B cell (primary cell): ENCODE measurements around the gene C2orf42. TPM values are rescaled to one million over a fixed set of nuclear protein-coding genes. Genes with fewer than 3 reads are reported as not detected.
A peak's percentile ranks its signal among the peaks of the same experiment; 100 is the strongest.

Experiments
- ATAC-seq: fragments of 200-7000 bp; cut with Tn5 transposase; one replicate; pipeline ENCODE4 v1.10.0; 2021; ENCODE audit warnings: low read depth, mild to moderate bottlenecking, moderate number of reproducible peaks, moderate library complexity
- CTCF ChIA-PET: fragments of 350-600 bp; sonication (Branson Sonifier 250); formaldehyde crosslinking; loops from one replicate; lab custom pipeline; 2021; ENCODE audit warnings: antibody characterized with exemption, inconsistent platforms; lab: Charles Lee
- POLR2A ChIA-PET: fragments of 350-600 bp; sonication (Branson Sonifier 250); formaldehyde crosslinking; loops from one replicate; lab custom pipeline; 2021; ENCODE audit warnings: antibody characterized with exemption; lab: Charles Lee
- DNase-seq: peaks from one replicate; pipeline ENCODE4 v3.0.0; 2013
- H2AFZ ChIP-seq: 2 replicates; pipeline ENCODE4 v1.6.1; 2012; ENCODE audit warnings: mild to moderate bottlenecking, low read depth, low read length; ENCODE audit not compliant: insufficient read depth, poor library complexity, severe bottlenecking
- H3K27ac ChIP-seq, 2 donors: 1 replicate in 1 of 2; 2 replicates in 1 of 2; pipeline ENCODE4 v1.5.1; 2012 to 2013; ENCODE audit warnings: low read length in 2 of 2, mild to moderate bottlenecking in 2 of 2, moderate library complexity in 1 of 2
- H3K27me3 ChIP-seq, 4 experiments: fragments of 200-600 bp in 1 of 4; sonication (generic) in 1 of 4; replicated peaks in 1 of 4; 1 replicate in 2 of 4; 2 replicates in 2 of 4; pipeline versions ENCODE4 v1.6.1 to v1.7.0; 2013 to 2016; ENCODE audit warnings: low read length in 3 of 4, mild to moderate bottlenecking in 2 of 4, mixed read lengths in 1 of 4, moderate library complexity in 1 of 4; ENCODE audit not compliant: insufficient read depth in 4 of 4, control insufficient read depth in 3 of 4; ENCODE audit errors: control extremely low read depth in 1 of 4
- H3K36me3 ChIP-seq, 2 experiments: replicated peaks in 1 of 2; 1 replicate in 1 of 2; 2 replicates in 1 of 2; pipeline versions ENCODE4 v1.6.1 to v1.7.1; 2013; ENCODE audit warnings: low read length in 1 of 2; ENCODE audit not compliant: insufficient read depth in 2 of 2, control insufficient read depth in 1 of 2; ENCODE audit errors: control extremely low read depth in 1 of 2, extremely low read depth in 1 of 2
- H3K4me1 ChIP-seq, 2 donors: fragments of 200-600 bp in 1 of 2; sonication (generic) in 1 of 2; 1 replicate in 1 of 2; 2 replicates in 1 of 2; pipeline versions ENCODE4 v1.5.1 to v1.6.1; 2013 to 2017; ENCODE audit warnings: low read length in 2 of 2; ENCODE audit not compliant: control insufficient read depth in 2 of 2, insufficient read depth in 2 of 2
- H3K4me2 ChIP-seq: replicated peaks from 2 replicates; pipeline ENCODE3; 2012; ENCODE audit warnings: mild to moderate bottlenecking, low read depth, low read length; ENCODE audit not compliant: poor library complexity, severe bottlenecking
- H3K4me3 ChIP-seq, 5 experiments: fragments of 200-600 bp in 1 of 5; sonication (generic) in 1 of 5; 1 replicate in 3 of 5; 2 replicates in 2 of 5; pipeline versions ENCODE4 v1.5.1 to v1.7.0; 2011 to 2016; ENCODE audit warnings: low read length in 4 of 5, mild to moderate bottlenecking in 4 of 5, low read depth in 2 of 5, control low read depth in 1 of 5, moderate library complexity in 1 of 5; ENCODE audit not compliant: insufficient read depth in 1 of 5; ENCODE audit errors: control extremely low read depth in 1 of 5, extremely low read depth in 1 of 5
- H3K79me2 ChIP-seq: fragments of 200-600 bp; sonication (generic); one replicate; pipeline ENCODE4 v1.6.0; 2016; ENCODE audit warnings: low read length; ENCODE audit not compliant: control insufficient read depth, insufficient read depth
- H3K9ac ChIP-seq: fragments of 200-600 bp; sonication (generic); 2 replicates; pipeline ENCODE4 v1.6.1; 2017; ENCODE audit warnings: mild to moderate bottlenecking, low read length, moderate library complexity
- H3K9me3 ChIP-seq, 3 donors: one replicate each; pipeline versions ENCODE4 v1.6.1 to v1.7.1; 2013; ENCODE audit warnings: low read length in 2 of 3; ENCODE audit not compliant: control insufficient read depth in 2 of 3, insufficient read depth in 1 of 3; ENCODE audit errors: control extremely low read depth in 1 of 3
- H4K20me1 ChIP-seq: 2 replicates; pipeline ENCODE4 v1.6.0; 2012; ENCODE audit warnings: mild to moderate bottlenecking, low read length; ENCODE audit not compliant: insufficient read depth, control insufficient read depth, poor library complexity, severe bottlenecking
- H3K27ac Mint-ChIP-seq: one replicate; pipeline ENCODE4 v1.8.0; 2021; ENCODE audit warnings: mixed read lengths
- H3K27me3 Mint-ChIP-seq: one replicate; pipeline ENCODE4 v1.8.0; 2021; ENCODE audit warnings: mixed read lengths
- H3K4me1 Mint-ChIP-seq: one replicate; pipeline ENCODE4 v1.8.0; 2021; ENCODE audit warnings: mixed read lengths
- H3K4me3 Mint-ChIP-seq: one replicate; pipeline ENCODE4 v1.8.0; 2021; ENCODE audit warnings: mixed read lengths
- H3K9me3 Mint-ChIP-seq: one replicate; pipeline ENCODE4 v1.8.0; 2022; ENCODE audit warnings: mixed read lengths; ENCODE audit not compliant: insufficient read depth
- EZH2 ChIP-seq: IDR thresholded peaks from 2 replicates; pipeline ENCODE4 v1.6.1; 2012; ENCODE audit warnings: borderline replicate concordance, low read depth, mild to moderate bottlenecking, moderate library complexity, low read length; ENCODE audit not compliant: insufficient read depth, poor library complexity, severe bottlenecking
- WGBS: methylation state at CpG from one replicate; pipeline ENCODE4 v1.1.5; 2013; ENCODE audit warnings: missing lambda C conversion rate; ENCODE audit not compliant: insufficient coverage; 5-methylcytosine and 5-hydroxymethylcytosine counted together
- intact Hi-C: fragments of 100-400 bp; cut with micrococcal nuclease; formaldehyde crosslinking; loops from one replicate; pipeline ENCODE4 v1.10.0; 2022
- polyA minus RNA-seq: library from RNA; depleted of rRNA, polyadenylated mRNA; stranded (reverse); fragments of >200 nt; gene quantifications from 2 replicates; pipeline ENCODE4 v1.2.3, GENCODE V29; 2012
- polyA plus RNA-seq: library from polyadenylated mRNA; depleted of rRNA; stranded (reverse); fragments of >200 nt; gene quantifications from 2 replicates; pipeline ENCODE4 v1.2.3, GENCODE V29; 2012
- total RNA-seq, 2 donors: library from RNA; stranded (reverse); fragments of 120-200 nt in 1 of 2; gene quantifications; 1 replicate in 1 of 2; 2 replicates in 1 of 2; pipeline versions ENCODE4 v1.2.3 to v1.2.4, GENCODE V29; 2013 to 2022
- TF ChIP-seq, protein P1 (sequence below): fragments of 200-600 bp; IDR thresholded peaks from one replicate; pipeline ENCODE4 v1.8.0; 2022; ENCODE audit warnings: antibody characterized with exemption, mild to moderate bottlenecking

Gene C2orf42
- 42.9 and 45.2 TPM in 2 replicates for total RNA-seq
- 29.2 TPM for total RNA-seq (2013)
- 13.0 and 14.7 TPM in 2 replicates for polyA plus RNA-seq
- polyA minus RNA-seq: 33.2 and 39.9 TPM in 2 replicates

DNA sequence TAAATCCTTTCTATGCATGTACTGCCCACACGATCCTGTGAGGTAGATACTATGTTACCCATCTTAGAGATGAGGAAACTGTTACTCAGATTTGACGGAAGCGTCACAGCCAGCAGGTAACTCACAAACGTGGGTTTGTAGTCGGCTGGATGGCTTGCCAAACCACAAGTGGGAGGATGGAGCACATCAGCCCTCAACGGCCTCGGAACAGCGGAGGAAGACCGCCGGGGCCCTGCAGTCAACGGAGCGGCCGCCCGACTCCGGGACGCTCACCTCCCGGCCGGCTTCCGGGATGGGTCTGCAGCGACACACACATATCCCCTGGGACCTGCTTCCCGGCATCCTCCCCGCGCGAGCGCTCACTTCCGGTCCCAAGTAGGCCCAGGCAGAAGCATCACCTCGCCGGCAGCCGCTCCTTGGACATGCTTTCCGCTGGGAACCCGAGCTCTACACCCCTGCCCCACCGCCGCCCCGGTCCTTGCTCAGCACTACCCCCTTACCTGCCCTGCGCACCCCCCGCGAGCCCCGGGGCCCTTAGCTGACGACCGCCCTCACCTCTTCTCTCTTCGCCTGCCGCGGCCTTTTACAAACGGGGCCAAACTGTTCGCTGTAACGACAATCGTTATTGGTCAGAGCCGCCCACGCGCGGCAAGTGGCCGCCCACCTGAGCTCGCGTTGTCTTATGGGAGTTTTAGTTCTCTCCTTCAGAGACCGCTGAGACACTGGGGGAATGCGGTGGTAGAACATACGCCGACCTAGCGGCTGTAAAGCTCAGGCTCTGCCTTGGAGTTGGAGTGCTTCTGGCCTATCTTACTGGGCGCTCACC is at the start of gene C2orf42:
C2orf42 (minus strand) TSS at position 602 of the 826 bp plus-strand sequence. CDS start 9,034 bp downstream, outside the sequence.
- peak; percentile 87 for ATAC-seq
- ChIA-PET CTCF (interaction anchor here (1.0 to 4.6 kb wide), 8 partner anchors 9 to 297 kb away, joined by 3 to 40 read pairs (median 6); partner anchors contain the start of genes FAM136A, MXD1 and SNRNP27), POLR2A (interaction anchor here (0.5 to 2.6 kb wide), 21 partner anchors 9 to 753 kb away, joined by 3 to 29 read pairs (median 7); partner anchors contain the start of genes FAM136A, GMCL1, MXD1 and PCBP1)
- Mint-ChIP-seq H3K4me1 (peaks cover 18% of the 10 kb centered on the region), H3K27ac (peak within 1 kb of the TSS; percentile 98), H3K4me3 (peak within 1 kb of the TSS; percentile 88), H3K9me3 (no peaks in the 10 kb centered on the region), H3K27me3 (no peaks in the 10 kb centered on the region)
- no peaks in the 10 kb centered on the region for H3K36me3 ChIP-seq
- no peaks in the 10 kb centered on the region for H3K9me3 ChIP-seq
- WGBS: under 1% methylated on average over 58 of the region's 60 CpGs
- peaks cover 20% of the 10 kb centered on the region for H3K79me2 ChIP-seq
- H3K9ac ChIP-seq: peak within 1 kb of the TSS; percentile 89
- peak within 1 kb of the TSS; percentile 69 for H3K4me2 ChIP-seq
- peak within 1 kb of the TSS; percentile 86 for H2AFZ ChIP-seq
- TF ChIP-seq, protein P1, sequence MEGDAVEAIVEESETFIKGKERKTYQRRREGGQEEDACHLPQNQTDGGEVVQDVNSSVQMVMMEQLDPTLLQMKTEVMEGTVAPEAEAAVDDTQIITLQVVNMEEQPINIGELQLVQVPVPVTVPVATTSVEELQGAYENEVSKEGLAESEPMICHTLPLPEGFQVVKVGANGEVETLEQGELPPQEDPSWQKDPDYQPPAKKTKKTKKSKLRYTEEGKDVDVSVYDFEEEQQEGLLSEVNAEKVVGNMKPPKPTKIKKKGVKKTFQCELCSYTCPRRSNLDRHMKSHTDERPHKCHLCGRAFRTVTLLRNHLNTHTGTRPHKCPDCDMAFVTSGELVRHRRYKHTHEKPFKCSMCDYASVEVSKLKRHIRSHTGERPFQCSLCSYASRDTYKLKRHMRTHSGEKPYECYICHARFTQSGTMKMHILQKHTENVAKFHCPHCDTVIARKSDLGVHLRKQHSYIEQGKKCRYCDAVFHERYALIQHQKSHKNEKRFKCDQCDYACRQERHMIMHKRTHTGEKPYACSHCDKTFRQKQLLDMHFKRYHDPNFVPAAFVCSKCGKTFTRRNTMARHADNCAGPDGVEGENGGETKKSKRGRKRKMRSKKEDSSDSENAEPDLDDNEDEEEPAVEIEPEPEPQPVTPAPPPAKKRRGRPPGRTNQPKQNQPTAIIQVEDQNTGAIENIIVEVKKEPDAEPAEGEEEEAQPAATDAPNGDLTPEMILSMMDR: no peak
- peak; percentile 99 for DNase-seq
- peak within 1 kb of the TSS; percentile 72 to 98 (median 80) for H3K4me3 ChIP-seq
- H3K27me3 ChIP-seq: no peaks in the 10 kb centered on the region
- peaks cover 9 to 11% of the 10 kb centered on the region in 2 donors for H3K4me1 ChIP-seq
- peak within 1 kb of the TSS; percentile 98 to 99 for H3K27ac ChIP-seq
- intact Hi-C loops: loop anchor here (1.0 to 2.0 kb wide), 11 partner anchors 9 to 804 kb away; partner anchors contain the start of genes PCBP1, PCYOX1, SNRNP27 and SNRPG
- no peaks in the 10 kb centered on the region for H4K20me1 ChIP-seq

DNA sequence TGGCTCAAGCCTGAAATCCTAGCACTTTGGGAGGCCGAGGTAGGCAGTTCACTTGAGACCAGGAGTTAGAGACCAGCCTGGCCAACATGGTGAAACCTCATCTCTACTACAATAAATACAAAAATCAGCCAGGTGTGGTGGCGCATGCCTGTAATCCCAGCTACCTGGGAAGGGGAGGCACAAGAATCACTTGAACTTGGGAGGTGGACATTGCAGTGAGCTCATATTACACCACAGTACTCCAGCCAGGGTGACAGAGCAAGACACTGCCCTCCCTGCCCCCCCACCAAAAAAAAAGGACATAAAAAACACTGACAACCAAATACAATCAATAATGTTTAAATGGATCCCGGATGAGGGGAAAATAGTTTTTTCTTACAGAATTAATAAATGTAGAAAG is 49.8 kb upstream of the C2orf42 start:
- no CpG with 5 or more reads among the region's 3 CpGs for WGBS
- H2AFZ ChIP-seq: no peak overlapping the region
- Mint-ChIP-seq H3K4me1 (peaks cover 33% of the 10 kb centered on the region), H3K27me3 (no peaks in the 10 kb centered on the region), H3K4me3 (no peak overlapping the region), H3K9me3 (no peaks in the 10 kb centered on the region), H3K27ac (no peak overlapping the region)
- H3K4me1 ChIP-seq: peaks cover 11 to 14% of the 10 kb centered on the region in 2 donors
- no peak overlapping the region for H3K4me3 ChIP-seq
- ChIA-PET POLR2A (no interaction called here), CTCF (interaction anchor here (1.3 to 1.4 kb wide), 2 partner anchors 53 to 328 kb away, joined by 4 read pairs; partner anchors contain the start of gene SNRPG)
- no peaks in the 10 kb centered on the region for H3K9me3 ChIP-seq
- no peak for DNase-seq
- intact Hi-C loops: no loop called here
- TF ChIP-seq, protein P1: no peak
- TF ChIP-seq EZH2: no peak
- peaks cover 100% of the 10 kb centered on the region for H3K79me2 ChIP-seq
- ATAC-seq: no peak
- no peak overlapping the region for H3K9ac ChIP-seq
- H3K36me3 ChIP-seq: peaks cover 4 to 28% of the 10 kb centered on the region in 2 experiments
- no peak overlapping the region for H3K4me2 ChIP-seq
- H4K20me1 ChIP-seq: peaks cover 72% of the 10 kb centered on the region
- H3K27ac ChIP-seq: no peak overlapping the region
- H3K27me3 ChIP-seq: no peaks in the 10 kb centered on the region
